IMR-90 (cell line): ENCODE data around the gene STK25. TPM values are rescaled to one million over a fixed set of nuclear protein-coding genes. Genes with fewer than 3 reads are reported as not detected.

Experiments used
- ATAC-seq: fragments of 200-7000 bp; cut with Tn5 transposase; 2 replicates; pipeline ENCODE4 v1.9.1; 2020; ENCODE audit warnings: low read depth, mild to moderate bottlenecking, moderate library complexity
- BruUV-seq: library from RNA; stranded (reverse); fragments of 400-500 nt; replicated peaks from 2 replicates; lab custom pipeline; 2021; lab: Mats Ljungman, UMichigan
- CTCF ChIA-PET: fragments of 300-600 bp; formaldehyde crosslinking; extraction: SDS; loops from one replicate; lab custom pipeline; 2021; ENCODE audit warnings: antibody characterized with exemption; lab: Yijun Ruan, JAX
- POLR2A ChIA-PET: fragments of 300-600 bp; sonication (Branson Sonifier 250); formaldehyde crosslinking; loops from one replicate; lab custom pipeline; 2022; ENCODE audit warnings: antibody characterized with exemption; ENCODE audit not compliant: unreplicated experiment; lab: Charles Lee
- DNase-seq: peaks from one replicate; pipeline ENCODE4 v3.0.0; 2013
- H2AFZ ChIP-seq: replicated peaks from 2 replicates; pipeline ENCODE3; 2013; ENCODE audit warnings: low read length, mild to moderate bottlenecking; ENCODE audit not compliant: poor library complexity
- H2AK5ac ChIP-seq: 2 replicates; pipeline ENCODE4 v1.6.1; 2013; ENCODE audit warnings: low read depth, low read length, inconsistent platforms
- H2AK9ac ChIP-seq: replicated peaks from 2 replicates; pipeline ENCODE3; 2013; ENCODE audit warnings: mild to moderate bottlenecking, low read depth, low read length, moderate library complexity; ENCODE audit not compliant: poor library complexity
- H2BK120ac ChIP-seq: 2 replicates; pipeline ENCODE4 v1.6.1; 2013; ENCODE audit warnings: low read depth, low read length, inconsistent platforms
- H2BK15ac ChIP-seq: 3 replicates; pipeline ENCODE4 v1.6.1; 2013; ENCODE audit warnings: low read depth, low read length, inconsistent platforms
- H2BK20ac ChIP-seq: 2 replicates; pipeline ENCODE4 v1.6.1; 2013; ENCODE audit warnings: low read depth, mild to moderate bottlenecking, inconsistent platforms, low read length, moderate library complexity
- H2BK5ac ChIP-seq: 2 replicates; pipeline ENCODE4 v1.6.1; 2013; ENCODE audit warnings: mild to moderate bottlenecking, low read depth, low read length, inconsistent platforms; ENCODE audit not compliant: poor library complexity, severe bottlenecking
- H3K14ac ChIP-seq: replicated peaks from 2 replicates; pipeline ENCODE4 v1.6.1; 2013; ENCODE audit warnings: low read depth, low read length, inconsistent platforms
- H3K18ac ChIP-seq: 2 replicates; pipeline ENCODE4 v1.6.1; 2013; ENCODE audit warnings: low read depth, low read length, control low read depth
- H3K23ac ChIP-seq: 2 replicates; pipeline ENCODE4 v1.6.1; 2013; ENCODE audit warnings: low read depth, low read length, inconsistent platforms
- H3K27ac ChIP-seq: 2 replicates; pipeline ENCODE4 v1.5.1; 2013; ENCODE audit warnings: mild to moderate bottlenecking, control low read depth, low read length; ENCODE audit not compliant: insufficient read depth
- H3K27me3 ChIP-seq: 2 replicates; pipeline ENCODE4 v1.6.1; 2013; ENCODE audit warnings: low read length; ENCODE audit not compliant: control insufficient read depth, insufficient read depth
- H3K36me3 ChIP-seq: 2 replicates; pipeline ENCODE4 v1.6.1; 2013; ENCODE audit warnings: low read length, mixed read lengths; ENCODE audit not compliant: control insufficient read depth, insufficient read depth
- H3K4ac ChIP-seq: 2 replicates; pipeline ENCODE4 v1.6.1; 2013; ENCODE audit warnings: low read depth, low read length, inconsistent platforms
- H3K4me1 ChIP-seq: 2 replicates; pipeline ENCODE4 v1.6.1; 2013; ENCODE audit warnings: low read length, mixed read lengths; ENCODE audit not compliant: control insufficient read depth, insufficient read depth
- H3K4me2 ChIP-seq: 2 replicates; pipeline ENCODE4 v1.6.1; 2013; ENCODE audit warnings: low read depth, mild to moderate bottlenecking, control low read depth, low read length, moderate library complexity
- H3K4me3 ChIP-seq: 2 replicates; pipeline ENCODE4 v1.5.1; 2013; ENCODE audit warnings: low read depth, mild to moderate bottlenecking, control low read depth, low read length, moderate library complexity; ENCODE audit not compliant: insufficient read depth
- H3K56ac ChIP-seq: 2 replicates; pipeline ENCODE4 v1.6.1; 2013; ENCODE audit warnings: low read length, inconsistent platforms; ENCODE audit not compliant: insufficient read depth; ENCODE audit errors: extremely low read depth
- H3K79me1 ChIP-seq, 2 experiments: 2 replicates each; pipeline ENCODE4 v1.6.1; 2013; ENCODE audit warnings: low read length in 2 of 2, inconsistent platforms in 1 of 2, low read depth in 1 of 2
- H3K9ac ChIP-seq: 2 replicates; pipeline ENCODE4 v1.6.1; 2013; ENCODE audit warnings: low read depth, low read length, control low read depth
- H3K9me1 ChIP-seq: 2 replicates; pipeline ENCODE4 v1.6.1; 2013; ENCODE audit warnings: low read length, inconsistent platforms; ENCODE audit not compliant: insufficient read depth
- H3K9me3 ChIP-seq: 2 replicates; pipeline ENCODE4 v1.6.1; 2013; ENCODE audit warnings: low read length; ENCODE audit not compliant: control insufficient read depth, insufficient read depth
- H4K20me1 ChIP-seq: 2 replicates; pipeline ENCODE4 v1.6.1; 2013; ENCODE audit warnings: low read length, inconsistent platforms; ENCODE audit not compliant: insufficient read depth
- H4K5ac ChIP-seq: 2 replicates; pipeline ENCODE4 v1.6.1; 2013; ENCODE audit warnings: mild to moderate bottlenecking, low read depth, low read length, control low read depth
- H4K8ac ChIP-seq, 2 experiments: 2 replicates each; pipeline ENCODE4 v1.6.1; 2013; ENCODE audit warnings: low read depth in 2 of 2, low read length in 2 of 2, control low read depth in 1 of 2, inconsistent platforms in 1 of 2
- H4K91ac ChIP-seq: 2 replicates; pipeline ENCODE4 v1.6.1; 2013; ENCODE audit warnings: low read depth, low read length, inconsistent platforms; ENCODE audit not compliant: insufficient read depth
- BHLHE40 ChIP-seq: fragments of 150-350 bp; IDR thresholded peaks from 2 replicates; pipeline ENCODE4 v1.6.1; 2016; ENCODE audit warnings: mild to moderate bottlenecking, low read depth, low read length
- CHD1 ChIP-seq: IDR thresholded peaks from 2 replicates; pipeline ENCODE4 v1.6.1; 2012; ENCODE audit warnings: low read depth, low read length, improper control_type of control experiment
- CTCF ChIP-seq: conservative IDR thresholded peaks from 2 replicates; pipeline ENCODE4 v1.5.1; 2012; ENCODE audit warnings: mild to moderate bottlenecking, low read depth, low read length, improper control_type of control experiment
- MAZ ChIP-seq: IDR thresholded peaks from 2 replicates; pipeline ENCODE4 v1.6.1; 2012; ENCODE audit warnings: low read depth, mild to moderate bottlenecking, low read length, improper control_type of control experiment, moderate library complexity, borderline replicate concordance
- MXI1 ChIP-seq: IDR thresholded peaks from 2 replicates; pipeline ENCODE4 v1.6.1; 2012; ENCODE audit warnings: low read depth, mild to moderate bottlenecking, low read length, moderate library complexity, borderline replicate concordance
- NFE2L2 ChIP-seq: fragments of 150-350 bp; IDR thresholded peaks from 2 replicates; pipeline ENCODE4 v1.6.1; 2016; ENCODE audit warnings: low read depth, mild to moderate bottlenecking, low read length
- POLR2A ChIP-seq: IDR thresholded peaks from 2 replicates; pipeline ENCODE4 v1.6.1; 2012; ENCODE audit warnings: mild to moderate bottlenecking, low read depth, low read length
- RCOR1 ChIP-seq: IDR thresholded peaks from 2 replicates; pipeline ENCODE4 v1.6.1; 2012; ENCODE audit warnings: mild to moderate bottlenecking, low read length, improper control_type of control experiment; ENCODE audit not compliant: insufficient replicate concordance
- RFX5 ChIP-seq: IDR thresholded peaks from 2 replicates; pipeline ENCODE4 v1.8.0; 2012; ENCODE audit warnings: low read depth, mild to moderate bottlenecking, low read length, moderate library complexity
- WGBS, 2 experiments: methylation state at CpG; one replicate each; pipeline versions ENCODE4 v1.1.5 to v1.1.7; 2013; ENCODE audit warnings: missing lambda C conversion rate in 2 of 2; ENCODE audit not compliant: insufficient read length in 1 of 2; ENCODE audit errors: extremely low coverage in 2 of 2; 5-methylcytosine and 5-hydroxymethylcytosine counted together
- dilution Hi-C: fragments of 300-500 bp; cut with HindIII; formaldehyde crosslinking; loops from one replicate; pipeline ENCODE4 v1.14.3; 2018; ENCODE audit warnings: low sequenced_read_pairs; ENCODE audit not compliant: unreplicated experiment
- in situ Hi-C: fragments of 300-500 bp; cut with MboI; formaldehyde crosslinking; loops from 3 replicates; pipeline ENCODE4 v1.14.3; 2019; ENCODE audit warnings: low sequenced_read_pairs, inconsistent platforms, mixed read lengths
- intact Hi-C: fragments of 100-400 bp; cut with micrococcal nuclease; formaldehyde crosslinking; loops from 2 replicates; pipeline ENCODE4 v1.10.0; 2022
- polyA plus RNA-seq, 3 experiments: library from polyadenylated mRNA; depleted of rRNA; stranded (reverse); fragments of >200 nt; gene quantifications; 2 replicates each; pipeline ENCODE4 v1.2.3, GENCODE V29; 2012; ENCODE audit warnings: low replicate concordance in 1 of 3
- total RNA-seq: library from RNA; depleted of rRNA; stranded (reverse); fragments of >200 nt; gene quantifications from 2 replicates; pipeline ENCODE4 v1.2.3, GENCODE V29; 2012

The STK25 gene
- total and polyA plus RNA-seq, 2 of the 4 experiments (the other 2 are of a cell fraction) = 258 to 392 TPM

- Histone ChIP-seq H4K20me1 (peaks cover 49% of the 10 kb centered on the region), H2BK120ac (no peak overlapping the region), H2AK9ac (no peak overlapping the region), H3K14ac (no peak overlapping the region), H3K56ac (no peak overlapping the region), H4K5ac (no peak overlapping the region), H3K4me2 (no peak overlapping the region), H3K36me3 (peaks cover 56% of the 10 kb centered on the region), H3K23ac (no peak overlapping the region), H2AFZ (no peak overlapping the region), H3K9me3 (no peaks in the 10 kb centered on the region), H3K27me3 (no peaks in the 10 kb centered on the region), H3K9me1 (peaks cover 8% of the 10 kb centered on the region; the same call in 1 of the 2 replicates), H2AK5ac (no peak overlapping the region), H2BK20ac (no peak overlapping the region), H2BK15ac (no peak overlapping the region), H4K91ac (no peak overlapping the region), H3K79me1 (peaks cover 16 to 67% of the 10 kb centered on the region in 2 experiments), H3K18ac (no peak overlapping the region), H3K4me3 (no peak overlapping the region), H3K4ac (no peak overlapping the region), H2BK5ac (no peak overlapping the region), H4K8ac (no peak overlapping the region), H3K27ac (no peak overlapping the region), H3K4me1 (no peaks in the 10 kb centered on the region), H3K9ac (no peak overlapping the region)
- in situ Hi-C loops (no loop called here), intact Hi-C loops (no loop called here), dilution Hi-C loops (no loop called here)
- BruUV-seq = no TSS peak
- ChIA-PET POLR2A (no interaction called here), CTCF (no interaction called here)
- no peak for DNase-seq
- 100% methylated on average over 1 of the region's 10 CpGs; no CpG with 5 or more reads in 1 of the 2 experiments for WGBS, 2 experiments
- TF ChIP-seq MXI1 = no peak
- TF ChIP-seq BHLHE40 = no peak
- TF ChIP-seq RFX5 = no peak
- no peak for TF ChIP-seq RCOR1
- TF ChIP-seq POLR2A = no peak
- TF ChIP-seq CHD1 = no peak
- no peak for TF ChIP-seq CTCF
- TF ChIP-seq MAZ = no peak
- no peak for TF ChIP-seq NFE2L2
- ATAC-seq = no peak
Measured at GRCh38 chr2:241500016-241500415, 8.4 kb downstream of the STK25 start.
